Activated CD4-positive, CD25-positive, alpha-beta regulatory T cell treated with anti-CD3 and anti-CD28 coated beads, Interleukin-2, amount 50 U/mL, for 72 hours (primary cell): ENCODE data around the gene EPC2.

Experiments
- DNase-seq: peaks from one replicate; pipeline ENCODE4 v3.0.0; 2021

The EPC2 gene

GRCh38 chr2:148814860-148815419 lies 170.4 kb downstream of the EPC2 start:
- no peak for DNase-seq

- DNase-seq = no peak
Measured at GRCh38 chr2:148816176-148816575, 171.6 kb downstream of the EPC2 start.

DNA sequence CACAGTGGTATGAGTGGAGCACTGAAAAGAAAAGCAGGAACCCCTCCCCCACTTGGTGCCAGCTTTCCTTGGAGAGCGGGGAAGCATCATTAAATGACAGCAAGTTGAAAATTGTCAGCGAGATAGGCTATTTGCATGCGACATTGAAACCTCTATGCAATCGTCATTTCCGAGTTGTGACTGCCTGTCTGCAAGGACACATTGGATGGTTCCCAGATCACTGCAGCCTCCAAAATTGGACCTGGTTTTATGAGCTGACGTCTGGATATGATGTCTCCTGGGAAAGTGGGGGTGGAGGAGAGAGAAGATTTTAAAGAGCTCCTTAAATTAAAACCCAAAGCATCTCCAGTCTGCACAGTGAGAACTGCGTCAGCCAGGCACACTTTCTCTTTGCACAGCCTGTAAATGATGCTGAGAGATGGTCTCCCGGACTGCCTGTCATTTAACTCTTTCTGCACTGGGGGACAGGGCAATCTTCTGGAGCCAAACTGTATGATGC lies 172.7 kb downstream of the EPC2 start:
- no peak for DNase-seq

DNA sequence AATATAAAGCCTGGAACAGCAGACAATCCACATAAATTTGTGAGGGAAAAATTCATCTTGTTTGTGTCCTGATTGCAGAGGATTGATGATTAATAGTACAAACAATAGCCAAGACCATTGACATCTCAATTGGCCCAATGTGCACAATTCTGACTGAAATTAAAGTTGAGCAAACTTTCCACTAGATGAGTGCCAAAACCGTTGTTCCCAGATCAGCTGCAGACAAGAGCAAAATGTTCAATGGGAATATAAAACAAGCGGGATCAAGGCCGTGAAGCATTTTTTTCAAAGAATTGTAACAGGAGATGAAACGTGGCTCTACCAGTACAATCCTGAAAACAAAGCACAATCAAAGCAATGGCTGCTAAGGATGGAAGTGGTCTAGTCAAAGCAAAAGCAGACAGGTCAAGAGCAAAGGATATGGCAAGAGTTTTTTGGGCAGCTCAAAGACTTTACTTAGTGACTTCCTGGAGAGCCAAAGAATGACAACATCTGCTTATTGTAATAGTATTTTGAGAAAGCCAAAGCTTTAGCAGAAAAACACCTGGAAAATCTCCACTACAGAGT lies 174.6 kb downstream of the EPC2 start:
- no peak for DNase-seq

DNA sequence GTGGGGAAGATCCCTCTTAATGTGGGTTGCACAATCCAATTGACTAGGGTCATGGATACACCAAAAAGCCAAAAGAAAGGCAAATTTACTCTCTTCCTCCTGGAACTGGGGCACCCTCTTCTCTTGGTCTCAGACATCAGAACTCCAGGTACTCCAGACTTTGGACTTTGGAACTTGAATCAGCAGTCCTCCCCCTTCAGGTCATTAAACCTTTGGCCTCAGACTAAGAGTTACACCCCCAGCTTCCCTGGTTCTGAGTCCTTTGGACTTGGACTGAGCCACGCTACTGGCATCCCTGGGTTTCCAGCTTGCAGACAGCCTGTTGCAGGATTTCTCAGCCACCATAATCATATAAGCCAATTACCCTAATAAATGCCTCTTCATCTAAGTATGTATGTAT lies 179.6 kb downstream of the EPC2 start:
- no peak for DNase-seq

DNA sequence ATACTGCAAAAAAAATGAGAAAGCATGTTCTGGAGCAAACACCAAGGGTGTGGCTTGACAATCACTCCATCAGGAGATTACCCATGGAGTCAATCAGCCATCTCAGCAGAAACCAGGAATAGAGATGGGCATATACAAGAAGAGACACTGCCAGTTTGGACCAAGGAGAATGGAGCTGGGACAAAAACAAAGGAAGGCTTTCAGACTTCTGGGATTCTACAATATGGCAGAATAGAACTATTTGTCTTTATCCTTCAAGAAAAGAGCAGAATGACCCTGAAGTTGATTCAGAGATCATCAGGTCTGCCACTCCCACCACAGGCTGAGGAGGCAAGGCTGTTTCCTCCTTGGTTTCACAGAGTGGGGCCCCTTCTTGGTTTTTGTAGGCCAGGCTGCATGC lies 182.2 kb downstream of the EPC2 start:
- no peak for DNase-seq

GRCh38 chr2:148828941-148829340 lies 184.4 kb downstream of the EPC2 start:
- no peak for DNase-seq

- no peak for DNase-seq
Measured at GRCh38 chr2:148829618-148830017, 185.1 kb downstream of the EPC2 start.

DNA sequence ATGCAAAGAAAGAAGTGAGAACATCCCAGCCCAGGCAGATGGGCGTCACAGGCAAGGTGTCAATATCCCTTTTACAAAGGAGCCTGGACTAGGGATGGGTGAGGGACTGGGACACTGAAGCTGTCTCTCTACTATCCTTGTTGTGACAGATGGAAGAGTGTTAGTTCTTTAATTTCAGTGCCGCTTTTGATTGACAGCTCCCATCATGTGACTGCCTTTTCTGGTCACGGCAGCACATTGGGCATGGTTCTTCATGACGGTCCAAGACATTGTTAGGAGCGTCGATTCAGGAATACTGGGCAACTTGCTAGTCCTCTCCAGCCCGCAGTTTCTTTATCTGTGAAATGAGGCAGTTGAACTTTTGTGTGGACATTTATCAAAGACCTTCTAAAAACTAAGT lies 188.1 kb downstream of the EPC2 start:
- no peak for DNase-seq
